LNCaP clone FGC (cell line): Measurements from ENCODE around the gene ZNF544.

Source experiments
- DNase-seq: peaks from one replicate; pipeline ENCODE4 v3.0.0-alpha.2; 2011; ENCODE audit warnings: low read depth
- H3K4me3 ChIP-seq: 2 replicates; pipeline ENCODE4 v1.5.1; 2011; ENCODE audit warnings: mild to moderate bottlenecking, low read depth, low read length, control low read depth
- CTCF ChIP-seq: IDR thresholded peaks from 2 replicates; pipeline ENCODE4 v1.5.1; 2012; ENCODE audit warnings: mild to moderate bottlenecking; ENCODE audit not compliant: control insufficient read depth, insufficient read depth; ENCODE audit errors: extremely low read depth

Gene ZNF544

GRCh38 chr19:58284199-58284598 is 55.5 kb downstream of the ZNF544 start:
- no peak for DNase-seq
- TF ChIP-seq CTCF, result no peak

GRCh38 chr19:58291943-58292342 is 63.2 kb downstream of the ZNF544 start:
- no peak for DNase-seq
- TF ChIP-seq CTCF, result no peak
- no peak overlapping the region for H3K4me3 ChIP-seq

More at GRCh38 chr19:58284199-58284598, 55.5 kb downstream of the ZNF544 start:
- H3K4me3 ChIP-seq, result no peak overlapping the region

GRCh38 chr19:58294743-58295374 is 66.1 kb downstream of the ZNF544 start:
- no peak overlapping the region for H3K4me3 ChIP-seq
- TF ChIP-seq CTCF, result no peak
- no peak for DNase-seq

GRCh38 chr19:58296104-58296503 is 67.4 kb downstream of the ZNF544 start:
- no peak overlapping the region for H3K4me3 ChIP-seq
- no peak for TF ChIP-seq CTCF
- no peak for DNase-seq

GRCh38 chr19:58300620-58301019 is 71.9 kb downstream of the ZNF544 start:
- no peak for DNase-seq
- H3K4me3 ChIP-seq, result no peak overlapping the region
- TF ChIP-seq CTCF, result no peak

GRCh38 chr19:58304255-58304654 is 75.5 kb downstream of the ZNF544 start:
- H3K4me3 ChIP-seq, result peak overlapping the region; percentile 95
- DNase-seq, result no peak
- TF ChIP-seq CTCF, result no peak

- peak overlapping the region; percentile 95 for H3K4me3 ChIP-seq
- no peak for DNase-seq
Observed at GRCh38 chr19:58304748-58305064, 76.0 kb downstream of the ZNF544 start.

More at GRCh38 chr19:58304748-58305064, 76.0 kb downstream of the ZNF544 start:
- no peak for TF ChIP-seq CTCF
